NCI-H345 treated with DMSO at 0.1 percent for 48 hours (cell line): ENCODE measurements around the gene CTNNA3.

ENCODE experiments used
- DNase-seq: peaks from one replicate; lab custom pipeline; 2025; ENCODE audit not compliant: unreplicated experiment; lab: John Stamatoyannopoulos, UW

The CTNNA3 gene

GRCh38 chr10:66695046-66695445 is 1000.9 kb downstream of the CTNNA3 start:
- DNase-seq = no peak

- DNase-seq = no peak
These were observed 1011.4 kb downstream of the CTNNA3 start for GRCh38 chr10:66684581-66684980.

- no peak for DNase-seq
These were observed 1015.1 kb downstream of the CTNNA3 start for GRCh38 chr10:66680886-66681285.

- no peak for DNase-seq
These were observed 1017.5 kb downstream of the CTNNA3 start for GRCh38 chr10:66678521-66678920.

GRCh38 chr10:66673071-66673470 is 1022.9 kb downstream of the CTNNA3 start:
- no peak for DNase-seq

GRCh38 chr10:66671562-66671961 is 1024.4 kb downstream of the CTNNA3 start:
- no peak for DNase-seq

GRCh38 chr10:66671064-66671463 is 1024.9 kb downstream of the CTNNA3 start:
- DNase-seq = no peak

GRCh38 chr10:66656499-66656898 is 1039.5 kb downstream of the CTNNA3 start:
- no peak for DNase-seq

- DNase-seq = no peak
These were observed 1041.1 kb downstream of the CTNNA3 start for GRCh38 chr10:66654861-66655260.

GRCh38 chr10:66651308-66652082 is 1044.5 kb downstream of the CTNNA3 start:
- no peak for DNase-seq

- no peak for DNase-seq
These were observed 1046.4 kb downstream of the CTNNA3 start for GRCh38 chr10:66649626-66650025.

GRCh38 chr10:66642217-66642616 is 1053.8 kb downstream of the CTNNA3 start:
- DNase-seq = no peak

- no peak for DNase-seq
These were observed 1056.6 kb downstream of the CTNNA3 start for GRCh38 chr10:66639371-66639770.

GRCh38 chr10:66637273-66638036 is 1058.5 kb downstream of the CTNNA3 start:
- DNase-seq = no peak

GRCh38 chr10:66629996-66630395 is 1066.0 kb downstream of the CTNNA3 start:
- DNase-seq = no peak

GRCh38 chr10:66627156-66627555 is 1068.8 kb downstream of the CTNNA3 start:
- DNase-seq = no peak

GRCh38 chr10:66625709-66626590 is 1070.0 kb downstream of the CTNNA3 start:
- no peak for DNase-seq

- DNase-seq = no peak
These were observed 1073.9 kb downstream of the CTNNA3 start for GRCh38 chr10:66622050-66622449.

GRCh38 chr10:66604195-66604594 is 1091.8 kb downstream of the CTNNA3 start:
- no peak for DNase-seq

- DNase-seq = no peak
These were observed 1104.1 kb downstream of the CTNNA3 start for GRCh38 chr10:66591865-66592264.

- no peak for DNase-seq
These were observed 1108.3 kb downstream of the CTNNA3 start for GRCh38 chr10:66587680-66588050.
